Panc1 (cell line): ENCODE measurements around the gene PAK1. TPM values are rescaled to one million over a fixed set of nuclear protein-coding genes. Genes with fewer than 3 reads are reported as not detected.

Experiments
- ATAC-seq: fragments of 200-7000 bp; cut with Tn5 transposase; 2 replicates; pipeline ENCODE4 v1.9.1; 2020; ENCODE audit warnings: mild to moderate bottlenecking, moderate library complexity
- BruUV-seq: library from RNA; stranded (reverse); fragments of 400-500 nt; replicated peaks from 2 replicates; lab custom pipeline; 2021; lab: Mats Ljungman, UMichigan
- CTCF ChIA-PET: fragments of 300-600 bp; sonication (Branson Sonifier 250); formaldehyde crosslinking; loops from one replicate; lab custom pipeline; 2022; ENCODE audit warnings: antibody characterized with exemption; lab: Charles Lee
- POLR2A ChIA-PET: fragments of 300-600 bp; sonication (Branson Sonifier 250); formaldehyde crosslinking; loops from one replicate; lab custom pipeline; 2022; ENCODE audit warnings: antibody characterized with exemption; lab: Charles Lee
- DNase-seq: peaks from one replicate; pipeline ENCODE4 v3.0.0-alpha.2; 2010; ENCODE audit warnings: low read depth, low spot score
- H3K27ac ChIP-seq: 2 replicates; pipeline ENCODE4 v1.5.1; 2011; ENCODE audit warnings: mild to moderate bottlenecking, low read length, inconsistent platforms
- H3K27me3 ChIP-seq: fragments of 200-500 bp; sonication (Bioruptor generic); 2 replicates; pipeline ENCODE4 v1.6.0; 2014; ENCODE audit warnings: low read length, inconsistent platforms; ENCODE audit not compliant: control insufficient read depth, insufficient read depth
- H3K36me3 ChIP-seq: fragments of 200-500 bp; sonication (Bioruptor generic); 2 replicates; pipeline ENCODE4 v1.5.1; 2014; ENCODE audit warnings: inconsistent platforms, mild to moderate bottlenecking, low read length, moderate library complexity; ENCODE audit not compliant: control insufficient read depth, insufficient read depth
- H3K4me1 ChIP-seq: 2 replicates; pipeline ENCODE4 v1.5.1; 2011; ENCODE audit warnings: inconsistent platforms, mild to moderate bottlenecking, low read length, moderate library complexity; ENCODE audit not compliant: control insufficient read depth, insufficient read depth
- H3K4me3 ChIP-seq, 2 experiments: 2 replicates each; pipeline ENCODE4 v1.5.1; 2011 to 2012; ENCODE audit warnings: low read depth in 2 of 2, low read length in 2 of 2, mild to moderate bottlenecking in 2 of 2, inconsistent platforms in 1 of 2, moderate library complexity in 1 of 2
- H3K9me3 ChIP-seq: fragments of 200-500 bp; sonication (Bioruptor generic); 2 replicates; pipeline ENCODE4 v1.5.1; 2014; ENCODE audit warnings: low read depth, mild to moderate bottlenecking, inconsistent platforms, low read length, moderate library complexity; ENCODE audit not compliant: control insufficient read depth, insufficient read depth
- POLR2AphosphoS5 ChIP-seq: IDR thresholded peaks from 2 replicates; pipeline ENCODE4 v1.6.1; 2012; ENCODE audit warnings: mild to moderate bottlenecking, low read depth, low read length, moderate library complexity
- REST ChIP-seq, 2 experiments: IDR thresholded peaks; 2 replicates each; pipeline ENCODE4 v1.6.1; 2011 to 2012; ENCODE audit warnings: low read depth in 2 of 2, control low read depth in 1 of 2, low read length in 1 of 2, mild to moderate bottlenecking in 1 of 2, moderate library complexity in 1 of 2; ENCODE audit not compliant: insufficient read depth in 1 of 2
- SIN3A ChIP-seq: IDR thresholded peaks from 2 replicates; pipeline ENCODE4 v1.6.1; 2012; ENCODE audit warnings: low read depth, mild to moderate bottlenecking, low read length, moderate library complexity, borderline replicate concordance; ENCODE audit not compliant: insufficient read depth
- TCF7L2 ChIP-seq: IDR thresholded peaks from 2 replicates; pipeline ENCODE4 v1.6.1; 2011; ENCODE audit warnings: mild to moderate bottlenecking, low read depth, low read length, inconsistent platforms
- in situ Hi-C: cut with HindIII; loops from 2 replicates; pipeline ENCODE4 v1.10.0; 2016; ENCODE audit warnings: low sequenced_read_pairs, low pct_unique_long_range_greater_than_20kb
- intact Hi-C: fragments of 100-400 bp; cut with micrococcal nuclease; formaldehyde crosslinking; loops from one replicate; pipeline ENCODE4 v1.10.0; 2022; ENCODE audit not compliant: unreplicated experiment
- total RNA-seq: library from RNA; stranded (reverse); gene quantifications from one replicate; pipeline ENCODE4 v1.2.1, GENCODE V29; 2021; ENCODE audit not compliant: unreplicated experiment
- TF ChIP-seq, protein P1 (sequence below): fragments of 450-650 bp; IDR thresholded peaks from 2 replicates; pipeline ENCODE4 v1.5.1; 2017; ENCODE audit warnings: mild to moderate bottlenecking

PAK1 gene
- total RNA-seq, 1 experiment from 2014 or later, result 38.2 TPM

DNA sequence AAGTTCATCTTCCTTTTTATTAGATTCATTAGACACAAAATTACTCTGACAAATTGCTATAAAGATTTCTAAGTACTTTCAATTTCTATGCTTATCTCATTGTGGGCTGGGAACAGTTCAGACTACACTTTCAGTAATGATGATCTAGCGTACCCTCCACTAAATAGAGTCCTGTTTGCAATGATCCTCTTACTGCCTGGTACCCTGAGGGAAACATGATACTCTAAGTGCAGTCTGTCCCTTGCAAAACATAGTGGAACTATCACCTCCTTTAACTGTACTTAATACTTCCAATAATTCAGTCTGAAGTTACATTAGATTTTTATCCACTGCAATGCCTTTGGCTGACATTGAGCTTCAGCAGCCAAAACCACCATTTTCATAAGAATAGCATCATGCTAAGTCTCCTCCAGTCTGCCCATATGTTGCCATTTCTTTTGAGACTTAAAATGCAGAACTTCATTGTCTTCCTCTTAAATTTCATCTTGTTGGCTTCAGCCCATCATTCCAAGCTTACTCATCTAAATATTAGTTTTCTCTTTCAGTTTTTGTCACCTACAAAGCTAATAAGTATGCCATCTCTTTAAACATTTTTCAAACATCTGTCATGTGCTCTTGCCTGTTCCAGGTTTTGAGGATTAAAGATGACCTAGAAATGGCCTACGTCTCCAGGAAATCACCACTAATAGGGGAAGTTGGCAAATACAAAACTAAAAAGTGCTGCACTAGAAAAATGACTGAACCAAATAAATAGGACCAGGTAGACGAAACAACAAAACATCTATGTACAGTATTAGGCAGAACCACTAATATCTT, 55.5 kb downstream of the PAK1 start:
- Histone ChIP-seq H3K27ac (no peak overlapping the region), H3K27me3 (no peaks in the 10 kb centered on the region), H3K9me3 (no peaks in the 10 kb centered on the region), H3K4me3 (no peak overlapping the region), H3K4me1 (no peaks in the 10 kb centered on the region), H3K36me3 (no peaks in the 10 kb centered on the region)
- intact Hi-C loops (no loop called here), in situ Hi-C loops (no loop called here)
- no TSS peak for BruUV-seq
- DNase-seq, result no peak
- no peak for ATAC-seq
- TF ChIP-seq, protein P1, sequence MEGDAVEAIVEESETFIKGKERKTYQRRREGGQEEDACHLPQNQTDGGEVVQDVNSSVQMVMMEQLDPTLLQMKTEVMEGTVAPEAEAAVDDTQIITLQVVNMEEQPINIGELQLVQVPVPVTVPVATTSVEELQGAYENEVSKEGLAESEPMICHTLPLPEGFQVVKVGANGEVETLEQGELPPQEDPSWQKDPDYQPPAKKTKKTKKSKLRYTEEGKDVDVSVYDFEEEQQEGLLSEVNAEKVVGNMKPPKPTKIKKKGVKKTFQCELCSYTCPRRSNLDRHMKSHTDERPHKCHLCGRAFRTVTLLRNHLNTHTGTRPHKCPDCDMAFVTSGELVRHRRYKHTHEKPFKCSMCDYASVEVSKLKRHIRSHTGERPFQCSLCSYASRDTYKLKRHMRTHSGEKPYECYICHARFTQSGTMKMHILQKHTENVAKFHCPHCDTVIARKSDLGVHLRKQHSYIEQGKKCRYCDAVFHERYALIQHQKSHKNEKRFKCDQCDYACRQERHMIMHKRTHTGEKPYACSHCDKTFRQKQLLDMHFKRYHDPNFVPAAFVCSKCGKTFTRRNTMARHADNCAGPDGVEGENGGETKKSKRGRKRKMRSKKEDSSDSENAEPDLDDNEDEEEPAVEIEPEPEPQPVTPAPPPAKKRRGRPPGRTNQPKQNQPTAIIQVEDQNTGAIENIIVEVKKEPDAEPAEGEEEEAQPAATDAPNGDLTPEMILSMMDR, result no peak
- TF ChIP-seq TCF7L2 (no peak), SIN3A (no peak), REST (IDR thresholded peaks at IDR 0.05; ENCODE audit: insufficient read depth in 1 of 2, low read depth in 2 of 2, low read length in 1 of 2) (no peak), POLR2AphosphoS5 (no peak)
- POLR2A ChIA-PET, result interaction anchor here (0.7 kb wide), 1 partner anchor 23 kb away, joined by 6 read pairs; no protein-coding TSS in a partner anchor
- CTCF ChIA-PET, result no interaction called here

DNA sequence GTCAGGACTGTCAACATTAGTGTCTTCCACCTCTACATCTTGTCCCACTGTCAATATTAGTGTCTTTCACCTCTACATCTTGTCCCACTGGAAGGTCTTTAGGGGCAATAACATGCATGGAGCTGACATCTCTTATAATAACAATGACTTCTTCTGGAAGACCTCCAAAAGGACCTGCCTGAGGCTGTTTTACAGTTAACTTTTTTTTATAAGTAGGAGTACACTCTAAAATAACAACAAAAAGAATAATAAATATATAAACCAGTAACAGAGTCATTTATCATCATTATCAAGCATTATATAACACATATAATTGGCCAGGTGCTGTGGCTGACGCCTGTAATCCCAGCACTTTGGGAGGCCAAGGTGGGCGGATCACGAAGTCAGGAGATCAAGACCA, 57.5 kb downstream of the PAK1 start:
- no peaks in the 10 kb centered on the region for H3K27me3 ChIP-seq
- in situ Hi-C loops (no loop called here), intact Hi-C loops (no loop called here)
- H3K36me3 ChIP-seq, result no peaks in the 10 kb centered on the region
- H3K4me3 ChIP-seq, result no peak overlapping the region
- no peak for TF ChIP-seq REST (IDR thresholded peaks at IDR 0.05; ENCODE audit: insufficient read depth in 1 of 2, low read depth in 2 of 2, low read length in 1 of 2)
- TF ChIP-seq, protein P1, result no peak
- TF ChIP-seq SIN3A, result no peak
- TF ChIP-seq POLR2AphosphoS5, result no peak
- no peak for TF ChIP-seq TCF7L2
- CTCF ChIA-PET, result no interaction called here
- ATAC-seq, result no peak
- no peak for DNase-seq
- no peaks in the 10 kb centered on the region for H3K4me1 ChIP-seq
- no peaks in the 10 kb centered on the region for H3K9me3 ChIP-seq
- no TSS peak for BruUV-seq
- H3K27ac ChIP-seq, result no peak overlapping the region
- POLR2A ChIA-PET, result no interaction called here
